Heart left ventricle (tissue), 16 donors: Measurements from ENCODE around the gene TPPP. TPM values are rescaled to one million over a fixed set of nuclear protein-coding genes. Genes with fewer than 3 reads are reported as not detected.

Source experiments
- ATAC-seq, 4 donors: fragments of 200-7000 bp; cut with Tn5 transposase; one replicate each; pipeline ENCODE4 v1.9.1; 2020 to 2022; ENCODE audit warnings: moderate library complexity in 4 of 4, mild to moderate bottlenecking in 3 of 4, moderate number of reproducible peaks in 1 of 4
- DNase-seq, 5 donors: peaks; one replicate each; pipeline ENCODE4 v3.0.0-alpha.2; 2020
- H3K27ac ChIP-seq, 12 donors: fragments of 200-600 bp; sonication (generic) in 4 of 12; one replicate each; pipeline versions ENCODE4 v1.5.0 to v1.8.0; 2016 to 2022; ENCODE audit warnings: mild to moderate bottlenecking in 2 of 12
- H3K27me3 ChIP-seq, 9 donors: fragments of 200-600 bp; sonication (generic) in 2 of 9; one replicate each; pipeline versions ENCODE4 v1.5.1 to v1.8.0; 2016 to 2022; ENCODE audit warnings: mild to moderate bottlenecking in 3 of 9
- H3K36me3 ChIP-seq, 9 donors: fragments of 200-600 bp; sonication (generic) in 2 of 9; one replicate each; pipeline versions ENCODE4 v1.5.0 to v1.8.0; 2018 to 2022; ENCODE audit warnings: mild to moderate bottlenecking in 2 of 9
- H3K4me1 ChIP-seq, 12 donors: fragments of 200-600 bp; sonication (generic) in 4 of 12; one replicate each; pipeline versions ENCODE4 v1.5.0 to v1.8.0; 2016 to 2022; ENCODE audit warnings: mild to moderate bottlenecking in 3 of 12
- H3K4me3 ChIP-seq, 12 donors: fragments of 200-600 bp; sonication (generic) in 4 of 12; one replicate each; pipeline versions ENCODE4 v1.5.0 to v1.8.0; 2017 to 2022; ENCODE audit warnings: mild to moderate bottlenecking in 9 of 12, moderate library complexity in 4 of 12
- H3K9me3 ChIP-seq, 12 donors: fragments of 200-600 bp; sonication (generic) in 4 of 12; one replicate each; pipeline versions ENCODE4 v1.5.0 to v1.8.0; 2016 to 2022; ENCODE audit warnings: mild to moderate bottlenecking in 1 of 12
- CTCF ChIP-seq, 12 donors: fragments of 200-600 bp; sonication (generic) in 4 of 12; IDR thresholded peaks; one replicate each; pipeline versions ENCODE4 v1.5.0 to v1.8.0; 2018 to 2022; ENCODE audit warnings: antibody characterized with exemption in 12 of 12, mild to moderate bottlenecking in 5 of 12
- POLR2A ChIP-seq, 2 donors: fragments of 450-650 bp; IDR thresholded peaks; one replicate each; pipeline ENCODE4 v1.6.1; 2017; ENCODE audit warnings: antibody characterized with exemption in 2 of 2, mild to moderate bottlenecking in 2 of 2, moderate library complexity in 2 of 2
- WGBS, 4 donors: extraction: QIAGEN DNeasy Blood & Tissue Kit in 2 of 4; methylation state at CpG; one replicate each; pipeline versions ENCODE4 v1.1.5 to v1.1.7; 2013 to 2018; 5-methylcytosine and 5-hydroxymethylcytosine counted together
- intact Hi-C, 10 donors: fragments of 100-400 bp; cut with DNase I; formaldehyde crosslinking; loops; one replicate each; pipeline versions ENCODE4 v1.11.1 to v1.14.2; 2022
- polyA plus RNA-seq, 2 donors: library from polyadenylated mRNA; stranded (reverse); fragments of 200-250 nt; gene quantifications; one replicate each; pipeline ENCODE4 v1.2.3, GENCODE V29; 2013
- total RNA-seq, 9 donors: library from RNA; depleted of rRNA in 2 of 9; stranded (reverse); fragments of >200 nt in 2 of 9; fragmentation: NEBNext Ultra II Directional in 3 of 9; extraction: Animal tissue kit (Norgen Biotek cat#: 25700) in 3 of 9; gene quantifications; one replicate each; pipeline versions ENCODE4 v1.1.0 to v1.2.4, GENCODE V29; 2016 to 2023
- donor health status: ischemic (EF 13 %, LVEDD 7.1; RV severe dilation, severe dysfunction).
- donor health status: healthy with polysubstance abuse.
- donor health status: DM: no; HTN: yes; CAD: no.
- donor health status: DM: no; HTN: no; CAD: no.
- donor health status: ischemic (EF 25% LVEDD 6.9; RV normal size, moderate dysfunction).
- donor health status: ischemic (EF 25% LVEDD 5.7; RV mildly dilated, moderate dysfunction).
- donor health status: healthy.
- donor health status: DM: yes; HTN: yes; CAD: no.
- donor health status: ischemic (EF 35%, LVEDD 5.7; RV mildly dilated, moderate dysfunction).
- donor health status: nonischemic (EF 11% LVEDD 7.7; RV severe dilation, severe dysfunction).
- donor health status: DM: yes; HTN: yes; CAD: no.
- donor health status: PGD.
- donor health status: ischemic (EF 29% LVEDD 5.4; RV normal size, mild dysfunction).
- donor health status: nonischemic (EF 23%, LVEDD 6.1; RV moderate dilation, normal function).

TPPP gene
- total and polyA plus RNA-seq, 11 donors, result 7.5 to 31.2 (median 14.9) TPM

GRCh38 chr5:610011-610743 lies 83.0 kb downstream of the TPPP start:
- WGBS, 4 donors, result 86 to 94% (median 90%) methylated on average over 6 to 9 of the region's 9 CpGs
- Histone ChIP-seq H3K27me3 (peaks cover 0 to 20% (median 0%) of the 10 kb centered on the region in 9 donors), H3K36me3 (no peaks in the 10 kb centered on the region), H3K4me3 (no peak overlapping the region), H3K27ac (no peak overlapping the region), H3K4me1 (peaks cover 0 to 16% (median 5%) of the 10 kb centered on the region in 12 donors), H3K9me3 (peaks cover 0 to under 1% (median 0%) of the 10 kb centered on the region in 12 donors)
- TF ChIP-seq CTCF (IDR thresholded peaks at IDR 0.05), result no peak
- no peak for TF ChIP-seq POLR2A (IDR thresholded peaks at IDR 0.05)
- intact Hi-C loops, result loop anchor here in 1 of 10 donors (10.0 kb wide), 1 partner anchor 135 kb away; no protein-coding TSS in a partner anchor
- ATAC-seq (no peak), DNase-seq (peak in 2 of 5 donors; percentile 14 to 16)

Other genes starting within 250 kb of the TPPP start
- 1 to 10 TPM in 6 of 9 donors, under 1 TPM in 3; 0.65 to 3.8 (median 1.1) TPM for gene SLC9A3, start 168.9 kb downstream of the TPPP start, total RNA-seq
- gene SLC9A3, start 168.9 kb downstream of the TPPP start, polyA plus RNA-seq, result under 1 TPM; 0.50 to 0.82 TPM
- 1 to 10 TPM in 7 of 9 donors, under 1 TPM in 2; 0.58 to 4.1 (median 1.5) TPM for gene CEP72, start 81.0 kb downstream of the TPPP start, total RNA-seq
- 1 to 10 TPM; 1.6 to 1.7 TPM for gene CEP72, start 81.0 kb downstream of the TPPP start, polyA plus RNA-seq
- 10 to 100 TPM in 5 of 9 donors, 1 to 10 TPM in 4; 5.1 to 26.5 (median 10.2) TPM for gene ZDHHC11B, start 91.4 kb upstream of the TPPP start, total RNA-seq
- 1 to 10 TPM; 3.0 to 8.8 TPM for gene ZDHHC11B, start 91.4 kb upstream of the TPPP start, polyA plus RNA-seq
- 10 to 100 TPM in 6 of 9 donors, 1 to 10 TPM in 3; 6.6 to 25.0 (median 10.8) TPM for gene ZDHHC11, start 157.6 kb upstream of the TPPP start, total RNA-seq
- gene ZDHHC11, start 157.6 kb upstream of the TPPP start, polyA plus RNA-seq, result 10 to 100 TPM in 1 of 2 donors, 1 to 10 TPM in 1; 6.3 to 12.5 TPM
- gene BRD9, start 199.4 kb upstream of the TPPP start, total RNA-seq, result 10 to 100 TPM; 17.9 to 32.1 (median 23.9) TPM
- 10 to 100 TPM; 17.5 to 19.5 TPM for gene BRD9, start 199.4 kb upstream of the TPPP start, polyA plus RNA-seq
- gene TRIP13, start 199.5 kb upstream of the TPPP start, total RNA-seq, result 1 to 10 TPM in 2 of 9 donors, under 1 TPM in 7; 0.31 to 4.2 (median 0.49) TPM
- gene TRIP13, start 199.5 kb upstream of the TPPP start, polyA plus RNA-seq, result 1 to 10 TPM in 1 of 2 donors, under 1 TPM in 1; 0.19 to 1.8 TPM